HUES48 (cell line): ENCODE data around the gene GRIN2A.

Experiments used
- H3K27ac ChIP-seq: one replicate; pipeline ENCODE4 v1.7.0; 2013; ENCODE audit warnings: low read depth, low read length, inconsistent platforms
- H3K27me3 ChIP-seq: 2 replicates; pipeline ENCODE4 v1.6.1; 2013; ENCODE audit warnings: mild to moderate bottlenecking, low read length; ENCODE audit not compliant: control insufficient read depth, insufficient read depth
- H3K36me3 ChIP-seq: 2 replicates; pipeline ENCODE4 v1.6.1; 2013; ENCODE audit warnings: low read length; ENCODE audit not compliant: control insufficient read depth, insufficient read depth
- H3K4me1 ChIP-seq: 2 replicates; pipeline ENCODE4 v1.6.1; 2013; ENCODE audit warnings: mild to moderate bottlenecking, low read length; ENCODE audit not compliant: control insufficient read depth, insufficient read depth
- H3K4me3 ChIP-seq: 2 replicates; pipeline ENCODE4 v1.5.1; 2013; ENCODE audit warnings: mild to moderate bottlenecking, low read depth, low read length
- H3K9ac ChIP-seq: 2 replicates; pipeline ENCODE4 v1.6.1; 2013; ENCODE audit warnings: mild to moderate bottlenecking, low read depth, low read length, moderate library complexity
- H3K9me3 ChIP-seq: 2 replicates; pipeline ENCODE4 v1.6.1; 2013; ENCODE audit warnings: low read length; ENCODE audit not compliant: control insufficient read depth, insufficient read depth

GRIN2A gene

GRCh38 chr16:10003486-10003885 lies 178.7 kb downstream of the GRIN2A start:
- no peaks in the 10 kb centered on the region for H3K4me1 ChIP-seq
- H3K9me3 ChIP-seq: no peaks in the 10 kb centered on the region; the same call in 1 of the 2 replicates
- no peak overlapping the region for H3K9ac ChIP-seq
- H3K36me3 ChIP-seq: no peaks in the 10 kb centered on the region
- H3K27me3 ChIP-seq: no peaks in the 10 kb centered on the region
- no peak overlapping the region for H3K27ac ChIP-seq
- no peak overlapping the region for H3K4me3 ChIP-seq

DNA sequence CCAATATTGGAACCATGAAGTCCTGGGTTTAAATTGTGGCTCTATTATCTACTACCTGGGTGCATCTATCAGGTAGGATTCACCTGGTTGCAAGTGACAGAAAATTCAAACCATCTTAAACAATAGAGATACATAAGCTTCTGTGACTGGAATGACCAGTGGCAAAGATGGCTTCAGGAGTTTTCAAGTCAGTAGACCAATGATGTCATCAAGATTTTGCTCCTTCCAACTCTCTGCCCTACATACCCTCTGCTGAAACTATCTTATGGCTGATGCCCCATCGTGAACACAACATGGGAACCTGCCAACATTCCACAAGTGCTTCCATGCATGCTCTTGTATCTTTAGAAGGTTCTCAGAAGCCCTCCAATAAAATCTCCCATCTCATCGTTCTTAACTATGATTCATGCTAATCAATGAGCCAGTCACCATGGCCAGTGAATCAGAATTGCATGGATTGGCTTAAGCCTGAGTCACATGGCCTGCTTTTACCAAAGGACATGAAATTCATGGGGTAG lies 180.9 kb downstream of the GRIN2A start:
- H3K27ac ChIP-seq: no peak overlapping the region
- no peaks in the 10 kb centered on the region for H3K27me3 ChIP-seq
- H3K4me1 ChIP-seq: no peaks in the 10 kb centered on the region
- H3K9me3 ChIP-seq: no peaks in the 10 kb centered on the region
- no peak overlapping the region for H3K9ac ChIP-seq
- H3K36me3 ChIP-seq: no peaks in the 10 kb centered on the region
- no peak overlapping the region for H3K4me3 ChIP-seq

DNA sequence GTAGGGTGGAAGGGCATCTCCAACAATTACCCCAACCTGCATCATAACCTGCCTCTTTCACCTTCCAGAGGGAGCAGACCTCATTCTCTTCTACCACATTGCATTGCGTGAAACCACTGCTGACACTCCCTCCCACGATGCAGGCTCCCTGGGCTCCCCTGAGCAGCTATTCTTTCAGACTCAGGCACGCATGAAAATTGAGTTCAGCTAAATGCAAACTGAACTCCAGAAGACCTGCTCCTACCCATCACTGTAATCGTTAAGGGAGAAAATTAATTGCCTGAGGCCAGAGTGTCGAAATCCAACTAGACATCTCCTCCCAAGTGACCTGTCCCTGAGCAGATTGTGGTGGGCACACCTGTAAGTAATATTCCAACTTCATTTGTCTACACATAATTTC lies 186.0 kb downstream of the GRIN2A start:
- no peak overlapping the region for H3K27ac ChIP-seq
- no peaks in the 10 kb centered on the region for H3K4me1 ChIP-seq
- no peak overlapping the region for H3K4me3 ChIP-seq
- no peaks in the 10 kb centered on the region for H3K27me3 ChIP-seq
- no peaks in the 10 kb centered on the region for H3K36me3 ChIP-seq
- no peaks in the 10 kb centered on the region for H3K9me3 ChIP-seq
- no peak overlapping the region for H3K9ac ChIP-seq

DNA sequence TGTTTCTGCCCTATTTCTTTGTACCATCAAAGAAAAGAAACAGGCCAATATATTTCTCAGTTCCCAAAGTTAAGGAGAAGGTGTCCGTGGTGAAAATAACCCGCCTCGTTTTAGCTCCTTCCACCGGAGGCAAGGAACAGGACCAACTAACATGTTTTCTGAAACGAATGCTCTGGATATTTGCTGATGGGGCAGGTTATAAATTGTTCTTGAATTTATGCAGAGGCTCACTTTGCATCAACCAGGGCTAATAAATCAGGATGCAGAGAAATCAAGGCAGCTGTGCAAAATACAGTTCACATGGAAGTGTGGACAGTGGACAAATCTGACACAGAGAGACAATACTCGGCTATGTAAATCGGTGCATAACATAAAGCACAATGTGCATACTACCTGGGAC lies 189.8 kb downstream of the GRIN2A start:
- Histone ChIP-seq H3K9me3 (no peaks in the 10 kb centered on the region), H3K4me1 (no peaks in the 10 kb centered on the region), H3K27ac (no peak overlapping the region), H3K27me3 (no peaks in the 10 kb centered on the region), H3K36me3 (no peaks in the 10 kb centered on the region), H3K9ac (no peak overlapping the region), H3K4me3 (no peak overlapping the region)

DNA sequence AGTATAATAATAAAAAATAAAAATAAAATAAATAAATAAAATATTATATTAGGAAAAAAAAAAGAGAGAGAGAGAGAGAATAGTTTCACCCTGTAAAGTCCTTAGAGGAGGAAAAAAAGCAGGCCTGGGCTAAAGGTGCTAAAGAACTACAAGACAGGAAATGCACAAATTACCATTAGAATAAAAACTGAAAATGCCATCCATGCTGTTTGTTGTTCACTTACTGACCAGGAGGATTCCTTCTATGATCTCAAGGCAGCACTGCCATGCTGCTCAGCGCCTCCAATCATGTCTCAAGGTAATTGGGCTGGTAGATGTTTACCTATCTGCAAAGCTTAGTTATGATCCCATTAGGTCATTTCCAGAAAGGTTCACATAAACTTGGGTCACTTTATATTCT lies 201.2 kb downstream of the GRIN2A start:
- no peak overlapping the region for H3K27ac ChIP-seq
- H3K36me3 ChIP-seq: no peaks in the 10 kb centered on the region
- H3K9ac ChIP-seq: no peak overlapping the region
- peaks cover 5% of the 10 kb centered on the region; the same call in 1 of the 2 replicates for H3K4me1 ChIP-seq
- H3K9me3 ChIP-seq: no peaks in the 10 kb centered on the region
- no peaks in the 10 kb centered on the region for H3K27me3 ChIP-seq
- no peak overlapping the region for H3K4me3 ChIP-seq

DNA sequence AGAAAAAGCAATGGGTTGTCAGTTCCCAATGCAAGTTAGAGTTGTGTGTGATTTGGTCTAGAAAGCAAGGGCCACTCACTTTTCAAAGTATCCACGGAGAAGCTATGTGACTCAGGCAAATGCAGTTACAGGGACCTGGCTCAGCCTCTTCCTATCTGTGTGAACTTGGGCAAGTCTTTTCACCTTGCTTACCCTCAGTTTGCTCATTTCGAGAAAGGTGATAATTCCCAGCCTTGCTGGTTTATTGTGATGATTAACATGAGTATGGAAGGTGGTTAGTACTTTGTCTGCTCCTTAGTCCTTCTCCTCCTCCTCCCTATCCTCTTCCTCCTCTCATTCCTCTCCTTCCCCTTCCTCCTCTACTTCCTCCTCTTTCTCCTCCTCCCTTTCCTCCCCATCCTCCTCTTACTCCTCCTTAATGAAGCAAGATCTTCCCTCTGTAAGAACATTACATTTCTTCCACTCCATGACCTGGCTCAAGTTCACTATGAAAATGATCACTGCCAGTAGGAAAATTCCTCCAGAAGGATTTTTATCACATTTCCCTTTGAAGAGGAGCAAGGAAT lies 204.0 kb downstream of the GRIN2A start:
- Histone ChIP-seq H3K36me3 (no peaks in the 10 kb centered on the region), H3K27me3 (no peaks in the 10 kb centered on the region)

GRCh38 chr16:9977333-9977897 lies 204.8 kb downstream of the GRIN2A start:
- H3K9me3 ChIP-seq: no peaks in the 10 kb centered on the region
- H3K4me1 ChIP-seq: peaks cover 11% of the 10 kb centered on the region
- H3K36me3 ChIP-seq: no peaks in the 10 kb centered on the region
- H3K4me3 ChIP-seq: no peak overlapping the region
- H3K27me3 ChIP-seq: no peaks in the 10 kb centered on the region
- H3K9ac ChIP-seq: no peak overlapping the region
- no peak overlapping the region for H3K27ac ChIP-seq

More for the DNA sequence above, 204.0 kb downstream of the GRIN2A start:
- Histone ChIP-seq H3K4me3 (no peak overlapping the region), H3K9ac (no peak overlapping the region), H3K4me1 (peaks cover 5% of the 10 kb centered on the region; the same call in 1 of the 2 replicates), H3K27ac (no peak overlapping the region), H3K9me3 (no peaks in the 10 kb centered on the region)

- no peak overlapping the region for H3K27ac ChIP-seq
- H3K27me3 ChIP-seq: no peaks in the 10 kb centered on the region
- H3K36me3 ChIP-seq: no peaks in the 10 kb centered on the region
- no peaks in the 10 kb centered on the region for H3K9me3 ChIP-seq
- H3K9ac ChIP-seq: no peak overlapping the region
- H3K4me3 ChIP-seq: no peak overlapping the region
- peaks cover 20% of the 10 kb centered on the region for H3K4me1 ChIP-seq
These were observed 205.6 kb downstream of the GRIN2A start for GRCh38 chr16:9976601-9977000.

DNA sequence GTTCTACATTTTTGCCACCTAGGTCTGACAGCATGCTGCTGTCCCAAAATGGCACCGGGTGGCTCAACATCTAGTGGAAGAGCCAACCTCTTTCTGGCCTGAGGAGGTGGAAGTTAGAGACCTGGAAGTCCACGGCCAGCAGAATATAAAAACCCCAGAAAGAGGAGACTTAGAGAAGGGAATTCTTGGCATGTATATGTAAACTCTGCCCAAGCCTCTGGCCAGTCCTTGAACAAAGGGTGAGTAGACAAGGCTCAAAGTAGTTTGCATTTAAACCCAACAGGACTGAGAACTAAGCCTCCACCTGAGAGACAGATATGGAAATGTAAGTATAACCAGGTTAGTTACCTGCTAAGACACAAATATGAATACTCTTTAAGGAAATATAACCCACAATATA lies 210.3 kb downstream of the GRIN2A start:
- Histone ChIP-seq H3K27me3 (peaks cover 6% of the 10 kb centered on the region; the same call in 1 of the 2 replicates), H3K27ac (no peak overlapping the region), H3K36me3 (no peaks in the 10 kb centered on the region)

DNA sequence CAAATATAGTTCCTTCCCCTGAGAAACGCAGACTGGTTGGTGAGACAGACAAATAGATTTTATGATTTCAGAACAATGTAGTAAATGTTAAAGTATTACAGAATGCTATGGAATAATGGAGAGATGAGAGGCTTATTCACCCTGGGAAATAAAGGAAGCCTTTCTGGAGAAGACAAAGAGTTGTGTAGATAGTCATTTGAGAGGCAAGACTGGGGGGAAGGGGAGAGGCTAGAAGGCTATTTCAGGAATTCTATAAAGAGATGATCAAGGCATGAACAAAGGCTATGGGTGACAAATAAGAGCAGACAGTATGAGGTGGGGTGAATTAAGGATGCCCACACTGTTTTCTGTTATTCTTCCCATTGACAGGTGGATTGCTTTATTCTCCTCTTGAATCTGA lies 211.4 kb downstream of the GRIN2A start:
- Histone ChIP-seq H3K4me3 (no peak overlapping the region), H3K27ac (no peak overlapping the region), H3K9ac (no peak overlapping the region), H3K4me1 (peaks cover 26% of the 10 kb centered on the region), H3K9me3 (no peaks in the 10 kb centered on the region), H3K27me3 (peaks cover 6% of the 10 kb centered on the region; the same call in 1 of the 2 replicates), H3K36me3 (no peaks in the 10 kb centered on the region)

More for the DNA sequence above, 210.3 kb downstream of the GRIN2A start:
- Histone ChIP-seq H3K9ac (no peak overlapping the region), H3K9me3 (no peaks in the 10 kb centered on the region), H3K4me3 (no peak overlapping the region; the same call in 1 of the 2 replicates), H3K4me1 (peaks cover 26% of the 10 kb centered on the region)

DNA sequence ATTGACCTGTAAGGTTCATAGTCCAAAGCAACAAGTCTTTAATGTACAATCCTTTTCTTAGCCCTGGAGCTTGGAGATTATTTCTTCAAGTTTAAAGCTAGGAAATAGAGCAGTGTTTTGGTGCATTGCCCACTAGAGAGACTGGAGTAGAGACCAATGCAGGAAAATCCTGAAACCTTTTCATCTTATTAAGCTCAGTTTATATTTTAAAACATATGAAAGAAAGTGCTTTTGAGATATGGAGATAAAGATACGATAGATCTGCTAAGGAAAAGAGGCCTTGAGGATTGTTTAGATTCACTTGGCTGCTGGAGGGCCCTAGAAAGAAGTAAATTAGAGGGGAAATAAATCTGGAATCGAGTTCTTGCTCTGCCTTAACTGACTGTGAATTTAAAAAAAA lies 212.0 kb downstream of the GRIN2A start:
- H3K9me3 ChIP-seq: no peaks in the 10 kb centered on the region
- no peak overlapping the region for H3K27ac ChIP-seq
- no peak overlapping the region for H3K9ac ChIP-seq
- H3K4me1 ChIP-seq: peaks cover 26% of the 10 kb centered on the region
- H3K4me3 ChIP-seq: no peak overlapping the region
- H3K27me3 ChIP-seq: peaks cover 6% of the 10 kb centered on the region; the same call in 1 of the 2 replicates
- no peaks in the 10 kb centered on the region for H3K36me3 ChIP-seq
